Measurements from ENCODE around the gene SVOP.

- no peak for TF ChIP-seq EZH2 (IDR thresholded peaks at IDR 0.05; ENCODE audit: borderline replicate concordance, low read length)
- TF ChIP-seq, protein P1, sequence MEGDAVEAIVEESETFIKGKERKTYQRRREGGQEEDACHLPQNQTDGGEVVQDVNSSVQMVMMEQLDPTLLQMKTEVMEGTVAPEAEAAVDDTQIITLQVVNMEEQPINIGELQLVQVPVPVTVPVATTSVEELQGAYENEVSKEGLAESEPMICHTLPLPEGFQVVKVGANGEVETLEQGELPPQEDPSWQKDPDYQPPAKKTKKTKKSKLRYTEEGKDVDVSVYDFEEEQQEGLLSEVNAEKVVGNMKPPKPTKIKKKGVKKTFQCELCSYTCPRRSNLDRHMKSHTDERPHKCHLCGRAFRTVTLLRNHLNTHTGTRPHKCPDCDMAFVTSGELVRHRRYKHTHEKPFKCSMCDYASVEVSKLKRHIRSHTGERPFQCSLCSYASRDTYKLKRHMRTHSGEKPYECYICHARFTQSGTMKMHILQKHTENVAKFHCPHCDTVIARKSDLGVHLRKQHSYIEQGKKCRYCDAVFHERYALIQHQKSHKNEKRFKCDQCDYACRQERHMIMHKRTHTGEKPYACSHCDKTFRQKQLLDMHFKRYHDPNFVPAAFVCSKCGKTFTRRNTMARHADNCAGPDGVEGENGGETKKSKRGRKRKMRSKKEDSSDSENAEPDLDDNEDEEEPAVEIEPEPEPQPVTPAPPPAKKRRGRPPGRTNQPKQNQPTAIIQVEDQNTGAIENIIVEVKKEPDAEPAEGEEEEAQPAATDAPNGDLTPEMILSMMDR (conservative IDR thresholded peaks at IDR 0.05 in 1 of 2, IDR thresholded peaks at IDR 0.05 in 1 of 2; ENCODE audit: extremely low read depth in 1 of 2, insufficient read depth in 1 of 2, low read depth in 1 of 2, low read length in 2 of 2) = no peak
Observed at GRCh38 chr12:109009766-109010165, 11.1 kb downstream of the SVOP start.

Measured in mammary epithelial cell (primary cell).